SJSA1 (cell line): ENCODE results near the gene CXXC1. TPM values are rescaled to one million over a fixed set of nuclear protein-coding genes. Genes with fewer than 3 reads are reported as not detected.

ENCODE experiments used
- DNase-seq, 2 experiments: peaks; one replicate each; pipeline ENCODE4 v3.0.0-alpha.2; 2015 to 2020; ENCODE audit warnings: low spot score in 2 of 2, low read depth in 1 of 2
- H3K27ac ChIP-seq: fragments of 250-450 bp; sonication (Bioruptor Pico); 2 replicates; pipeline ENCODE4 v1.5.1; 2020; ENCODE audit warnings: mild to moderate bottlenecking, moderate library complexity
- H3K27me3 ChIP-seq: fragments of 250-450 bp; sonication (Bioruptor Pico); replicated peaks from 2 replicates; pipeline ENCODE4 v1.5.1; 2020; ENCODE audit warnings: mild to moderate bottlenecking, moderate library complexity
- H3K36me3 ChIP-seq: fragments of 250-450 bp; sonication (Bioruptor Pico); 2 replicates; pipeline ENCODE4 v1.5.1; 2020; ENCODE audit warnings: mild to moderate bottlenecking
- H3K4me1 ChIP-seq: fragments of 250-450 bp; sonication (Bioruptor Pico); replicated peaks from 2 replicates; pipeline ENCODE4 v1.6.1; 2021; ENCODE audit warnings: mild to moderate bottlenecking
- H3K4me3 ChIP-seq: fragments of 250-450 bp; sonication (Bioruptor Pico); 2 replicates; pipeline ENCODE4 v1.5.1; 2020; ENCODE audit warnings: mild to moderate bottlenecking
- H3K9me3 ChIP-seq: fragments of 250-450 bp; sonication (Bioruptor Pico); replicated peaks from 2 replicates; pipeline ENCODE4 v1.5.1; 2020; ENCODE audit warnings: mild to moderate bottlenecking
- total RNA-seq: library from RNA; depleted of rRNA; stranded (reverse); fragments of >200 nt; shearing (Covaris generic); gene quantifications from 2 replicates; pipeline ENCODE4 v1.2.3, GENCODE V29; 2014

The CXXC1 gene
- total RNA-seq, 1 experiment from 2014 or later = 31.3 TPM

- Histone ChIP-seq H3K4me3 (peak overlapping the region; percentile 70), H3K27ac (no peak overlapping the region), H3K27me3 (peaks cover 13% of the 10 kb centered on the region), H3K9me3 (no peaks in the 10 kb centered on the region), H3K36me3 (peaks cover 52% of the 10 kb centered on the region), H3K4me1 (peaks cover 17% of the 10 kb centered on the region)
- peak; percentile 62 to 75 for DNase-seq
These were observed 983 bp downstream of the CXXC1 start for GRCh38 chr18:50286391-50287027.

- Histone ChIP-seq H3K4me1 (peaks cover 17% of the 10 kb centered on the region), H3K36me3 (peaks cover 57% of the 10 kb centered on the region), H3K27ac (no peak overlapping the region), H3K27me3 (peaks cover 9% of the 10 kb centered on the region), H3K4me3 (peak overlapping the region; percentile 70; the same call in 1 of the 2 replicates), H3K9me3 (no peaks in the 10 kb centered on the region)
- DNase-seq = no peak
These were observed 1.7 kb downstream of the CXXC1 start for GRCh38 chr18:50285631-50286321.

GRCh38 chr18:50285071-50285470 is 2.4 kb downstream of the CXXC1 start:
- DNase-seq = no peak
- H3K27ac ChIP-seq = no peak overlapping the region
- H3K27me3 ChIP-seq = peaks cover 4% of the 10 kb centered on the region; the same call in 1 of the 2 replicates
- peaks cover 22% of the 10 kb centered on the region for H3K4me1 ChIP-seq
- H3K9me3 ChIP-seq = no peaks in the 10 kb centered on the region
- H3K36me3 ChIP-seq = peaks cover 58% of the 10 kb centered on the region
- H3K4me3 ChIP-seq = no peak overlapping the region

GRCh38 chr18:50284255-50284885 is 3.1 kb downstream of the CXXC1 start:
- peaks cover 64% of the 10 kb centered on the region for H3K36me3 ChIP-seq
- DNase-seq = no peak
- peaks cover 30% of the 10 kb centered on the region for H3K4me1 ChIP-seq
- H3K9me3 ChIP-seq = no peaks in the 10 kb centered on the region
- no peak overlapping the region for H3K4me3 ChIP-seq
- H3K27ac ChIP-seq = no peak overlapping the region
- H3K27me3 ChIP-seq = peaks cover 4% of the 10 kb centered on the region; the same call in 1 of the 2 replicates

GRCh38 chr18:50283469-50284209 is 3.9 kb downstream of the CXXC1 start:
- peaks cover 32% of the 10 kb centered on the region for H3K4me1 ChIP-seq
- H3K36me3 ChIP-seq = peaks cover 72% of the 10 kb centered on the region
- no peak overlapping the region for H3K27ac ChIP-seq
- no peak overlapping the region for H3K4me3 ChIP-seq
- no peaks in the 10 kb centered on the region for H3K9me3 ChIP-seq
- no peak for DNase-seq
- no peaks in the 10 kb centered on the region for H3K27me3 ChIP-seq

GRCh38 chr18:50282521-50283335 is 4.8 kb downstream of the CXXC1 start:
- peaks cover 32% of the 10 kb centered on the region for H3K4me1 ChIP-seq
- H3K4me3 ChIP-seq = no peak overlapping the region
- no peaks in the 10 kb centered on the region for H3K9me3 ChIP-seq
- DNase-seq = no peak
- no peaks in the 10 kb centered on the region for H3K27me3 ChIP-seq
- no peak overlapping the region for H3K27ac ChIP-seq
- peaks cover 80% of the 10 kb centered on the region for H3K36me3 ChIP-seq

GRCh38 chr18:50281972-50282520 is 5.4 kb downstream of the CXXC1 start:
- peaks cover 32% of the 10 kb centered on the region for H3K4me1 ChIP-seq
- peak overlapping the region; percentile 83 for H3K4me3 ChIP-seq
- H3K9me3 ChIP-seq = no peaks in the 10 kb centered on the region
- DNase-seq = no peak
- H3K27ac ChIP-seq = peak overlapping the region; percentile 54
- no peaks in the 10 kb centered on the region for H3K27me3 ChIP-seq
- peaks cover 83% of the 10 kb centered on the region for H3K36me3 ChIP-seq

GRCh38 chr18:50281295-50281971 is 6.1 kb downstream of the CXXC1 start, which contains the start of gene MBD1:
Gene MBD1 (minus strand): TSS chr18:50281523. CDS start chr18:50279992, 1,531 bp downstream.
- H3K4me1 ChIP-seq = peaks cover 28% of the 10 kb centered on the region
- H3K36me3 ChIP-seq = peaks cover 89% of the 10 kb centered on the region

GRCh38 chr18:50280707-50281294 is 6.7 kb downstream of the CXXC1 start:
- Histone ChIP-seq H3K27ac (peak overlapping the region; percentile 51), H3K27me3 (no peaks in the 10 kb centered on the region), H3K4me1 (peaks cover 22% of the 10 kb centered on the region), H3K9me3 (no peaks in the 10 kb centered on the region), H3K36me3 (peaks cover 89% of the 10 kb centered on the region), H3K4me3 (peak overlapping the region; percentile 83)
- DNase-seq = no peak

More at GRCh38 chr18:50281295-50281971, 6.1 kb downstream of the CXXC1 start, which contains the start of gene MBD1:
- H3K27me3 ChIP-seq = no peaks in the 10 kb centered on the region
- DNase-seq = peak; percentile 98 to 99
- H3K9me3 ChIP-seq = no peaks in the 10 kb centered on the region
- H3K4me3 ChIP-seq = peak within 1 kb of the TSS; percentile 83
- H3K27ac ChIP-seq = peak within 1 kb of the TSS; percentile 54

- no peak overlapping the region for H3K27ac ChIP-seq
- DNase-seq = no peak
- H3K4me3 ChIP-seq = no peak overlapping the region
These were observed 7.7 kb downstream of the CXXC1 start for GRCh38 chr18:50279752-50280151.

GRCh38 chr18:50277942-50278341 is 9.6 kb downstream of the CXXC1 start:
- no peaks in the 10 kb centered on the region for H3K27me3 ChIP-seq
- no peak overlapping the region for H3K27ac ChIP-seq
- DNase-seq = no peak
- H3K36me3 ChIP-seq = peaks cover 89% of the 10 kb centered on the region
- H3K4me3 ChIP-seq = no peak overlapping the region
- peaks cover 22% of the 10 kb centered on the region for H3K4me1 ChIP-seq
- no peaks in the 10 kb centered on the region for H3K9me3 ChIP-seq

More at GRCh38 chr18:50279752-50280151, 7.7 kb downstream of the CXXC1 start:
- no peaks in the 10 kb centered on the region for H3K9me3 ChIP-seq
- H3K27me3 ChIP-seq = no peaks in the 10 kb centered on the region
- peaks cover 22% of the 10 kb centered on the region for H3K4me1 ChIP-seq
- H3K36me3 ChIP-seq = peaks cover 89% of the 10 kb centered on the region

- no peak for DNase-seq
These were observed 11.0 kb downstream of the CXXC1 start for GRCh38 chr18:50276452-50276851.

More at GRCh38 chr18:50276452-50276851, 11.0 kb downstream of the CXXC1 start:
- no peaks in the 10 kb centered on the region for H3K27me3 ChIP-seq
- H3K4me3 ChIP-seq = no peak overlapping the region
- H3K9me3 ChIP-seq = no peaks in the 10 kb centered on the region
- no peak overlapping the region for H3K27ac ChIP-seq
- H3K36me3 ChIP-seq = peaks cover 91% of the 10 kb centered on the region
- peaks cover 15% of the 10 kb centered on the region for H3K4me1 ChIP-seq
